NCI-H748 treated with DMSO at 0.1 percent for 48 hours (cell line): ENCODE measurements around the gene ZNF17.
"Not testable (repeated sequence)": the region's sequence is repeated elsewhere in the genome, so short reads cannot be mapped to it uniquely, and the experiment has no call there.

Experiments
- DNase-seq: peaks from one replicate; lab custom pipeline; 2025; lab: John Stamatoyannopoulos, UW

Gene ZNF17

DNA sequence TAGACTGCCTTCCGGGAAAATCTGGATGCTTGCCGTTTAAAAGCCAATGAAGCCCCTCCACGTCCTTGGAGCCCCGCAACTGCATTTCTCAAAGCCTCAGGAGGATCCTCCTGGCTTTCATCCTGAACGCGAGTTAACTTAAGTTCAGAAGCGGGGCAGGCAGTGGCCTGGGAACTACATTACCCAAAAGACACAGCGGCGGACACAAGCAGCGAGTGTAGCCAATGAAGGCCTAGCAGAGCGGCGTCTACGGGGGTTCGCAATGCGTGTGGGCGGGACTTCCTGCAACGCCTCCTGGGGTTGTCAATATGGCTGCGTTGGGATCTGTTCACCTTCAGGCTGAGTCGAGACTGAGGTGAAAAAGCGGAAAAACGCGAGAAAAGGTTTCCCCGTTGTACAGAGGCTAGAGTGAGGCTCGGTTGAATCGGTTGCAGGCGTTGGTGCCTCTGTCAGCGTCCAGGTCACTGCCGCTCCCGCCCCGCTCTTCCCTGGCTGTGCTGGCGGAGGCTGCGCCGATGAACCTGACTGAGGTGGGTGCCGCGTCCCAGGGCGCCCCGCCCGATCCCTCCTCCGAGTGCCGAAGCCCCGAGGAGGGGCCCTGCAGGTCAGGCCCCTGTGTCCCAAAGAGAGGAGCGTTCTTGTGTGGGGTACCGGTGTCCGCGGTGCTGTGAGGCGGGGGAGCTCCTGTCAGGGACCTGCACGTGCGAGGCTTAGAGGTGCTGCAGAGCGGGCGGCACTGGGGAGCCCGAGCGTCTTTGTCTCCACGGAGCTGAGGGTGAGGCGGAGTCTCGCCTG, at the start of gene ZNF17:
ZNF17 (plus strand) TSS at position 285 of the 795 bp plus-strand sequence. CDS start 2,455 bp downstream, outside the sequence.
- DNase-seq = peak; percentile 92

DNA sequence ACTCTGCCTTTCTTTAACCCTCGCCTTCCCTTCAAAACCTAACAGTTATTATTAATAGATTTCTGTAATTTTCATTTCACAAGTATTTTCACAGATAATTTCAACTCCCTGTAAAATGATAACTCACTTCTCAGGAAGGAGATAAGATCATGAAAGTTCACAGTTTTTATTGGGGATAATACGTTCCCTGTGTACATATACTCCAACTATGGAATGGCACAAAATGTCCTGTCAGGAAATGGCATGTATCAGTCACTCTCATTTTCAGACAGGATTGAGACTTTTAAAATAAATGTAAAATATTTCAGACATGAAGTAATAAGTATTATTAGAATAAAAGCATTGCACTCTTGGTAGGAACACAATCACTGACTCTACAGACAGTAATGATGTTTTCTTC, 48.5 kb upstream of the ZNF17 start:
- no peak for DNase-seq

DNA sequence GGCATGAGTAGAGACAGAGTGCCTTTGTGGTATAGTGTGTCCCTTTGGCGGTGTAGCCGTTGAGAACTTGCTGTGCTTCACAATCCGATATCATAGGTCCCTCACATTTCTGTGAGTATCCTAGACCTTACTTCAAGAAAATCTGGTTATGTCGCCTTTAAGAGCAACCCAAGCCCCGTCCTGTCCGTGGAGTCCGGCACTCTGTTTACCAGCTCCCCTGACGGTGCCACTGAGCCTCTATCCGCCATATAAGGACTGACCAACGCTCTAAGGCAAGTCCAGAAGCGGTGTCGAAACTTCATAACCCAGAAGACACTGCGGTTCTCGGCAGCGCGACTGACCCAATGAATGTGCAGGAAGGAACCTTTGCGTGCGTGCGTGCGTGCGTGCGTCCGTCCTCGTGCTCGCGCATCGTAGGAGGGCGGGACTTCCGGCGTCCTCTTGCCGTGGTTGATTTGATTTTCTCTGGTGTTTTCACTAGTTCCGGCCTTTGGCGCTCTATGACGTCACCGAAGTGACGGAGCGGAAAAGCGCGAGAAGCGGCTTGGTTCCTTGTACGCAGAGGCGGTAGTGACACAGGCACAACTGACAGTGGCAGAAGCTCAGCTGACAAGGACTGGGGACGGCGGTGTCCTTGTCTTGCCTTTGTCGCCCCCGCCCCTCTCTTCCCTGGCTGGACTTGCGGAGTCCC, 47.8 kb upstream of the ZNF17 start, which contains the start of the genes TRAPPC2B and ZNF547:
TRAPPC2B (plus strand) TSS at position 555 of the 691 bp plus-strand sequence. CDS start 1,283 bp downstream, outside the sequence.
ZNF547 (plus strand) TSS at position 555 of the 691 bp plus-strand sequence. CDS start 5,005 bp downstream, outside the sequence.
- peak; percentile 98 for DNase-seq

DNA sequence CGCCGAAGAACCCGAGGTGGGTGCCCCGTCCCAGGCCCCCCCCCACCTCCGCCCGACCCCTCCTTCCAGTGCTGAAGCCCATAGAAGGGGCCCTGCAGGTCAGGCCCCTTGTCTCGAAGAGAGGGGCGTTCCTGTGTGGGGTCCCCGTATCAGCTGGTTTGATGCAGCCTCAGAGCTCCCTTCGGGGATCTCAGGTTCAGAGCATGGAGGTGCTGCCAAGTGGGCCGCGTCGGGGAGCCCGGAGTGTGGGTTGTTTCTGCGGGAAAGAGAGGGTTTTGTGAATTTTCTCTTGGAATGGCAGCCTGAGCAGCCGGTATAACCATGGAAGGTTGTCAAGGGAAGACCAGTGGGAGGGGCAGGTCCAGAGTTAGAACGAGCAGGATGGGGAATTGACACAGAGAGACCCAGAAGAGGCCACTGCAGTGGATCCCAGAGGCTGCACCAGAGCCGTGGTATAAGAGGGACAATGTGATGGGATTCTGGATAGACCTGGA, 47.2 kb upstream of the ZNF17 start:
- DNase-seq = no peak

- no peak for DNase-seq
Measured at GRCh38 chr19:57366776-57367175, 44.2 kb upstream of the ZNF17 start.

- no peak for DNase-seq
Measured at GRCh38 chr19:57374179-57374578, 36.8 kb upstream of the ZNF17 start.

GRCh38 chr19:57374647-57375046, 36.3 kb upstream of the ZNF17 start:
- not testable (repeated sequence) for DNase-seq

DNA sequence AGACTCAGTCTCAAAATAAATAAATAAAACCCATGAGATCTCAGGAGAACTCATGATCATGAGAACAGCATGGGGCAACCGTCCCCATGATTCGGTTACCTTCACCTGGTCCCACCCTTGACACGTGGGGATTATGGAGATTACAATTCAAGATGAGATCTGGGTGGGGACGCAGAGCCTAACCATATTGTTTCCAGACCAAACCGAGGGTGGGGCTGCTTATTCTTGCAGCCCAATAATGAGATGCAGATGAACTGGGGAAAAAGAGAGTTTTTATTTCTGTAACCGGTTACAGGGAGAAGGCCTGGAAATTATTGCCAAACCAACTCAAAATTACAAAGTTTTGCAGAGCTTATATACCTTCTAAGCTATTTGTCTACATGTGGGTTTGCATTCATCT, 34.8 kb upstream of the ZNF17 start:
- no peak for DNase-seq

DNA sequence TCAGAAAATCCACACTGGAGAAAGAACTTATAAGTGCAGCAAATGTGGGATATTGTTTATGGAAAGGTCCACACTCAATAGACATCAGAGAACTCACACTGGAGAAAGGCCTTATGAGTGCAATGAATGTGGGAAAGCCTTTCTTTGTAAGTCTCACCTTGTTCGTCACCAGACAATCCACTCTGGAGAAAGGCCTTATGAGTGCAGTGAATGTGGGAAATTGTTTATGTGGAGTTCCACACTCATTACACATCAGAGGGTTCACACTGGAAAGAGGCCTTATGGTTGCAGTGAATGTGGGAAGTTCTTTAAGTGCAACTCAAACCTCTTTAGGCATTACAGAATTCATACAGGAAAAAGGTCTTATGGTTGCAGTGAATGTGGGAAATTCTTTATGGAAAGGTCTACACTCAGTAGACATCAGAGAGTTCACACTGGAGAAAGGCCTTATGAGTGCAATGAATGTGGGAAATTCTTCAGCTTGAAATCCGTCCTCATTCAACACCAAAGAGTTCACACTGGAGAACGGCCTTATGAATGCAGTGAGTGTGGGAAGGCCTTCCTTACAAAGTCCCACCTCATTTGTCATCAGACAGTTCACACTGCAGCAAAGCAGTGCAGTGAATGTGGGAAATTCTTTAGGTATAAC, 33.3 kb upstream of the ZNF17 start:
- DNase-seq = no peak

DNA sequence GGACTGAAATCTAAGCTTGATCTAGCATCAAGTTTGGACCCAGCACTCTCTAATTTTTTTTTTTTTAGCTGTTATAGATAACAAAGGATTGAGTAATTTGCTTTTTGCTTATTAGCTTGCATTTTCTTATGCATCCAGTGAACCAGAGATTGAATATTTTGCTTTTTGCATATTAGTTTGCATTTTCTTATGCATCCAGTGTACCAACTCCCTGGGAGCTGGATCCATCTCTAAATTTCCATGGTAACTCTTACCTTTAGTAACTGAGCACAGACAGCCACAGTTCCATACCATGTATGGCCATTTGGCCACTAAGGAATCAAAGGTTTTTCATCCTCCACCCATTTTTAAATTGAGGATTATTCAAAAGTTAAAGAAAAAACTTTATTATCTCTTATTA, 30.0 kb upstream of the ZNF17 start:
- DNase-seq = no peak

DNA sequence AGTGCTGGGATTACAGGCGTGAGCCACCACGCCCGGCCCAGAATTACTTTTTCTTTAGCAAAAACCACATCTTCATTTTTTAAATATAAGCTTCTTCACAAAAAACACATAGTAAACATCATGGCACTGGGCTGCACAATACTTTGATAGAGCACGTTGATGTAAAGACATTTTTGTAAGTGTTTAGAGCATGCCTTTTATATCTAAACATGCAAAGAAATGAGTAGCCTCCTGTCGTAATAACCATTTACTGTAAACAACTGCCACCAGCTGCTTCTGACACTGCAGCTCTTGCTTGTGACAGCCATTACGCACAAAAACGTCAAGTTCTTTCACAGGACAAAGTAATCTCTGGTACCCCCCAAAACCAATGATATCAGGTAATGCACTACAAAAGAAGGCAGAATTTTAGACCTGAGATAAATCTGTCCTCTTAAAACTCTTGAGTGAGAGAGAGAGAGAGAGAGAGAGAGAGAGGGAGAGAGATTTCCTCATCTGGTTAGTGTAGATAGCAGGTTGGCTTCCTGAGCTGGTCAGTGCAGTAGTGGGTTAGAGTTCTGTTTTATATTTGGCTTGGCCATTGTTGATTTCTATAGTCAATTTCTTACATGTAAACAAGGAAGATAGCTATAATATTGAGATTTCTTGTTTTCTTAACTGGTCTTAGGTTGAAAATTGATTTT, 28.0 kb upstream of the ZNF17 start:
- no peak for DNase-seq

GRCh38 chr19:57389194-57389729, 21.7 kb upstream of the ZNF17 start:
- DNase-seq = no peak

- DNase-seq = peak; percentile 98
Measured at GRCh38 chr19:57389730-57390598, 21.0 kb upstream of the ZNF17 start, which contains the start of gene ZNF548. Gene ZNF548 (plus strand): TSS chr19:57389854. CDS start chr19:57390100, 246 bp downstream.

GRCh38 chr19:57395710-57396109, 15.3 kb upstream of the ZNF17 start:
- no peak for DNase-seq

- no peak for DNase-seq
Measured at GRCh38 chr19:57398868-57399267, 12.1 kb upstream of the ZNF17 start.

DNA sequence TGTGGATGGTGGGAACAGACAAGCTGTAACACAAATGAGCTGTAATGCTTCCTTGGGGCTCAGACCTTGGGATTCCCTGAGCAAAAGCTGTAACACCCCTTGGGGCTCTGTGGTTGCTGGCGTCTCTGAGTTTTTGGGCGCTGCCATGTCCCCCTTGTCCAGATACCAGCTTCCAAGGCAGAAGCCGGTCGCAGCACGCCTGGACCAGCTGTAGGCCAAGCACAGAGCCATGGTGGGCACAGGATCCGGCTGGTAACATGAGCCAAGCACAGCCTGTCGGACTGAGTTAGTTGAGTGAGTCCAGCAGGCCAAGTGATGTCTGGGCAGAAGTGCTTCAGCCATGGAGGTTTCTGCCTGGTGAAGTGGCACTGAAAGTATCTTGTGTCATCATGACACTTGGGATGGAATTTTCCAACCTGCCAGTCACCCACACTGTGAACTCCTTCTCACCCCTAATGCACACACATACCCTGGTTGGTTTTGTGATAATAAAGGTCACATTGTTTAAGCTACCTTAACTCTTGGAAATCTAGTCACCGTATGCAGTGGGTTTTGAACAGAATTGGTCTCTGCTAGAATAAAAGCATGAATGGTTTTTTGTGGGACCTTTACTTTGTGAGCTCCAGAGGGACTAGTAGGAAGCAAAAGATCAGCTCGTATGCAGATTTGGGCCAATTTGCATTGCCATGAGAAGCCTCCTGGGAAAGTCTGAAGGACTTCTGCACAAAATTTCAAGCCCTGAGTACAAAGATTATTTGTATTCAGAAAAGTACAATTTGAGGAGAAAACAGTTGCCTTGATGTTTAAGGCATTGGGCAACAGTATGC, 7.0 kb upstream of the ZNF17 start:
- no peak for DNase-seq

DNA sequence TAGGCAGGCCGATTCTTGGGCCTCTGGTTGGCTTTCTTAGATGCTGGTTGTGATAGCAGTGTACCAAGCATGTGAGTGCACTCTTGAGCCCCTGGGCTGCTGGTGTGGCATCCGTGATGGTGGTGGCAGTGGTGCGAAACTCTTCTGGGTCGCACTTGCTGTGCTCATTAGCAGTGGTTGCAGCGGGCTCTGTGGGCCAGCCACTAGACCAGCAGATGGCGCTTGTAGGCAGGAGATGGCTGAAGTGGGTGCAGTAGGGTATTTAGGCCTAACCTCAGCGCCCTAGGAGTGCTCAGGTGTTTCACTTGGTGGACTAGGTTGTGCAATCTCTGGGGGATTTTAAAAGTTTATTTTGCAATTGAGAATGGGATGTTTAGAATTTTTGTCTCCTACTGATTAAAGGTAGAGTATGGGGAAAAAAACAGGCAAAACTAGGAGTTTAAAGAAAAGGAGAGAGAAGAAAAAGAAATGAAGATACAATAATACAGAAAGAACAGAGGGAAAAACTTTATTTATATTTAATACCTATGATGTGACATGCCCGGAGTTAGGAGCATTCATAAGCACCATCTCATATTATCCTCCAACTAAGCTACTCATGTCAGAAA, 4.3 kb upstream of the ZNF17 start:
- DNase-seq = peak; percentile 84

DNA sequence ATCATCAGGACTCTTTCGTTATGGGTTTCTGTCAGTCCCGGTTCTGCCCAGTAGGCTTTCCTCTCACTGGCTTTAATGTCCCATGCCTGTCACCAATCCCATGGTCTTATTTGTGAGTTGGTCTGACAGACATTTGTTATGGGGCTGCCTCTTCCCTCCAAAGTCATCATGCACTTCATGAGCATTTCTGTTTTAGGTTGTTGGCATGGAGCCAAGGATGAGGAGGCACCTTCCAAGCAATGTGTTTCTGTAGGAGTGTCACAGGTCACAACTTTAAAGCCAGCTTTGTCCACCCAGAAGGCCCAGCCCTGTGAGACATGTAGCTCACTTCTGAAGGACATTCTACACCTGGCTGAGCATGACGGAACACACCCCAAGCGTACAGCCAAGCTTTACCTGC, 8.5 kb downstream of the ZNF17 start:
- no peak for DNase-seq

GRCh38 chr19:57421037-57421436, 10.1 kb downstream of the ZNF17 start:
- no peak for DNase-seq
